Measurements from ENCODE around the gene DMPK. TPM values are rescaled to one million over a fixed set of nuclear protein-coding genes. Genes with fewer than 3 reads are reported as not detected.
"Not testable (repeated sequence)": the region's sequence is repeated elsewhere in the genome, so short reads cannot be mapped to it uniquely, and the experiment has no call there.

Gene DMPK
- total RNA-seq, 1 donor from 2014 or later, result 118 TPM

GRCh38 chr19:45753548-45753947 is 28.7 kb downstream of the DMPK start:
- Mint-ChIP-seq H3K36me3 (ENCODE audit: low read depth) (no peaks in the 10 kb centered on the region), H3K4me1 (peaks cover 5% of the 10 kb centered on the region), H3K9me3 (no peaks in the 10 kb centered on the region), H3K27ac (ENCODE audit: unreplicated experiment) (no peak overlapping the region), H3K4me3 (no peak overlapping the region), H3K27me3 (ENCODE audit: low read depth) (no peaks in the 10 kb centered on the region)
- TF ChIP-seq, protein P1, sequence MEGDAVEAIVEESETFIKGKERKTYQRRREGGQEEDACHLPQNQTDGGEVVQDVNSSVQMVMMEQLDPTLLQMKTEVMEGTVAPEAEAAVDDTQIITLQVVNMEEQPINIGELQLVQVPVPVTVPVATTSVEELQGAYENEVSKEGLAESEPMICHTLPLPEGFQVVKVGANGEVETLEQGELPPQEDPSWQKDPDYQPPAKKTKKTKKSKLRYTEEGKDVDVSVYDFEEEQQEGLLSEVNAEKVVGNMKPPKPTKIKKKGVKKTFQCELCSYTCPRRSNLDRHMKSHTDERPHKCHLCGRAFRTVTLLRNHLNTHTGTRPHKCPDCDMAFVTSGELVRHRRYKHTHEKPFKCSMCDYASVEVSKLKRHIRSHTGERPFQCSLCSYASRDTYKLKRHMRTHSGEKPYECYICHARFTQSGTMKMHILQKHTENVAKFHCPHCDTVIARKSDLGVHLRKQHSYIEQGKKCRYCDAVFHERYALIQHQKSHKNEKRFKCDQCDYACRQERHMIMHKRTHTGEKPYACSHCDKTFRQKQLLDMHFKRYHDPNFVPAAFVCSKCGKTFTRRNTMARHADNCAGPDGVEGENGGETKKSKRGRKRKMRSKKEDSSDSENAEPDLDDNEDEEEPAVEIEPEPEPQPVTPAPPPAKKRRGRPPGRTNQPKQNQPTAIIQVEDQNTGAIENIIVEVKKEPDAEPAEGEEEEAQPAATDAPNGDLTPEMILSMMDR (conservative IDR thresholded peaks at IDR 0.05), result no peak
- DNase-seq (ENCODE audit: low read depth, low spot score), result no peak

- H3K4me3 Mint-ChIP-seq, result no peak overlapping the region
- no peaks in the 10 kb centered on the region for H3K36me3 Mint-ChIP-seq (ENCODE audit: low read depth)
- no peak overlapping the region for H3K27ac Mint-ChIP-seq (ENCODE audit: unreplicated experiment)
- peaks cover 5% of the 10 kb centered on the region for H3K4me1 Mint-ChIP-seq
- DNase-seq (ENCODE audit: low read depth, low spot score), result no peak
- no peaks in the 10 kb centered on the region for H3K27me3 Mint-ChIP-seq (ENCODE audit: low read depth)
- TF ChIP-seq, protein P1 (conservative IDR thresholded peaks at IDR 0.05), result no peak
- no peaks in the 10 kb centered on the region for H3K9me3 Mint-ChIP-seq
Measured at GRCh38 chr19:45752639-45753038, 29.7 kb downstream of the DMPK start.

- H3K36me3 Mint-ChIP-seq (ENCODE audit: low read depth); H3K27me3 Mint-ChIP-seq (ENCODE audit: low read depth); H3K27ac Mint-ChIP-seq (ENCODE audit: unreplicated experiment): not testable (repeated sequence)
Measured at GRCh38 chr19:45751483-45751882, 30.8 kb downstream of the DMPK start.

GRCh38 chr19:45747513-45747912 is 34.8 kb downstream of the DMPK start:
- Mint-ChIP-seq H3K9me3 (no peaks in the 10 kb centered on the region), H3K4me3 (no peak overlapping the region)

More at GRCh38 chr19:45751483-45751882, 30.8 kb downstream of the DMPK start:
- H3K4me1 Mint-ChIP-seq; H3K9me3 Mint-ChIP-seq; DNase-seq (ENCODE audit: low read depth, low spot score); H3K4me3 Mint-ChIP-seq: not testable (repeated sequence)

DNA sequence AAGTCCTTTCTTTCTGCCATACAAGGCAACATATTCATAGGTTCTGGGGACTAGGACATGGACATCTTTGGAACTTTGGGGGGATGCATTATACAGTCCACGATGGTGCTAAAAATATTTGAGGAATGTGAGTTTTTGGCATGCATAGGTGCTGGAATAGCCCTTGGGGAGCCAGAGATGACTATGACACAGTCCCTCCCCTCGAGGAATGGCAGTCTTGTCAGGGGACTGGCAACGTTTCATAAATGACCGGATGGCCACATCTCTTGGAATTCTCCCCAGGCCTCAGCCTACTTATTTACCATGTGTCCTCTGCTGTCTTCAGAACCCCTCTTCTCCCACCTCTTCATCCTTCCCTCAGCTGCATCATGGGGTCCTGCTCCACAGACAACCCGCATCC is 35.4 kb downstream of the DMPK start:
- TF ChIP-seq, protein P1 (conservative IDR thresholded peaks at IDR 0.05), result no peak
- Mint-ChIP-seq H3K4me3 (no peak overlapping the region), H3K9me3 (no peaks in the 10 kb centered on the region), H3K36me3 (ENCODE audit: low read depth) (no peaks in the 10 kb centered on the region), H3K27ac (ENCODE audit: unreplicated experiment) (no peak overlapping the region), H3K4me1 (no peaks in the 10 kb centered on the region), H3K27me3 (ENCODE audit: low read depth) (no peaks in the 10 kb centered on the region)
- no peak for DNase-seq (ENCODE audit: low read depth, low spot score)

More at GRCh38 chr19:45747513-45747912, 34.8 kb downstream of the DMPK start:
- H3K36me3 Mint-ChIP-seq (ENCODE audit: low read depth), result no peaks in the 10 kb centered on the region
- H3K27ac Mint-ChIP-seq (ENCODE audit: unreplicated experiment), result peak overlapping the region; percentile 48
- TF ChIP-seq, protein P1 (conservative IDR thresholded peaks at IDR 0.05), result no peak
- H3K27me3 Mint-ChIP-seq (ENCODE audit: low read depth), result no peaks in the 10 kb centered on the region
- H3K4me1 Mint-ChIP-seq, result no peaks in the 10 kb centered on the region
- no peak for DNase-seq (ENCODE audit: low read depth, low spot score)

GRCh38 chr19:45745606-45746005 is 36.7 kb downstream of the DMPK start:
- Mint-ChIP-seq H3K9me3 (no peaks in the 10 kb centered on the region), H3K4me3 (no peak overlapping the region), H3K27me3 (ENCODE audit: low read depth) (no peaks in the 10 kb centered on the region), H3K4me1 (no peaks in the 10 kb centered on the region), H3K27ac (ENCODE audit: unreplicated experiment) (peak overlapping the region; percentile 43), H3K36me3 (ENCODE audit: low read depth) (no peaks in the 10 kb centered on the region)
- TF ChIP-seq, protein P1 (conservative IDR thresholded peaks at IDR 0.05), result no peak
- DNase-seq (ENCODE audit: low read depth, low spot score), result no peak

All from neural crest cell (in vitro differentiated cells).